NT2/D1 (cell line): ENCODE measurements around the gene PARP4.
"Not testable (repeated sequence)": the region's sequence is repeated elsewhere in the genome, so short reads cannot be mapped to it uniquely, and the experiment has no call there.

Experiments used
- DNase-seq: peaks from one replicate; pipeline ENCODE4 v3.0.0-alpha.2; 2011; ENCODE audit warnings: low read depth, low spot score
- H3K27me3 ChIP-seq: 2 replicates; pipeline ENCODE4 v1.6.0; 2011; ENCODE audit warnings: mild to moderate bottlenecking; ENCODE audit not compliant: insufficient read length, insufficient read depth
- H3K36me3 ChIP-seq: 2 replicates; pipeline ENCODE4 v1.6.1; 2011; ENCODE audit warnings: mild to moderate bottlenecking, low read length, mixed read lengths; ENCODE audit not compliant: insufficient read depth, insufficient read length
- H3K4me1 ChIP-seq: 2 replicates; pipeline ENCODE4 v1.5.1; 2011; ENCODE audit not compliant: insufficient read depth, insufficient read length
- H3K4me3 ChIP-seq: 2 replicates; pipeline ENCODE4 v1.5.1; 2011; ENCODE audit warnings: low read depth; ENCODE audit not compliant: insufficient read length
- H3K9ac ChIP-seq: 2 replicates; pipeline ENCODE4 v1.6.0; 2011; ENCODE audit warnings: low read depth; ENCODE audit not compliant: insufficient read length
- H3K9me3 ChIP-seq: 2 replicates; pipeline ENCODE4 v1.5.1; 2011; ENCODE audit warnings: mild to moderate bottlenecking, low read length; ENCODE audit not compliant: insufficient read depth
- SUZ12 ChIP-seq: IDR thresholded peaks from 2 replicates; pipeline ENCODE4 v1.6.1; 2011; ENCODE audit not compliant: insufficient read length, insufficient read depth; ENCODE audit errors: extremely low read depth
- YY1 ChIP-seq: IDR thresholded peaks from 2 replicates; pipeline ENCODE4 v1.6.1; 2011; ENCODE audit not compliant: insufficient read length, insufficient read depth
- ZNF274 ChIP-seq: IDR thresholded peaks from 2 replicates; pipeline ENCODE4 v1.6.1; 2011; ENCODE audit warnings: mild to moderate bottlenecking, low read depth, low read length

Gene PARP4

GRCh38 chr13:24407844-24408243 is 104.7 kb downstream of the PARP4 start:
- DNase-seq = no peak

GRCh38 chr13:24406524-24406923 is 106.1 kb downstream of the PARP4 start:
- Histone ChIP-seq H3K4me3 (no peak overlapping the region), H3K27me3 (no peaks in the 10 kb centered on the region), H3K4me1 (no peaks in the 10 kb centered on the region), H3K9ac (no peak overlapping the region), H3K9me3 (no peaks in the 10 kb centered on the region), H3K36me3 (no peaks in the 10 kb centered on the region)
- TF ChIP-seq YY1 = no peak
- no peak for TF ChIP-seq SUZ12
- TF ChIP-seq ZNF274 = no peak
- DNase-seq = no peak

More at GRCh38 chr13:24407844-24408243, 104.7 kb downstream of the PARP4 start:
- Histone ChIP-seq H3K9ac (no peak overlapping the region), H3K27me3 (no peaks in the 10 kb centered on the region), H3K36me3 (no peaks in the 10 kb centered on the region), H3K4me3 (no peak overlapping the region), H3K9me3 (no peaks in the 10 kb centered on the region), H3K4me1 (no peaks in the 10 kb centered on the region)
- TF ChIP-seq YY1 (no peak), ZNF274 (no peak), SUZ12 (no peak)

- Histone ChIP-seq H3K36me3 (no peaks in the 10 kb centered on the region), H3K4me3 (no peak overlapping the region), H3K4me1 (no peaks in the 10 kb centered on the region), H3K27me3 (no peaks in the 10 kb centered on the region), H3K9me3 (peaks cover 8% of the 10 kb centered on the region; the same call in 1 of the 2 replicates), H3K9ac (no peak overlapping the region)
- DNase-seq = no peak
- TF ChIP-seq SUZ12 (no peak), ZNF274 (no peak), YY1 (no peak)
These were observed 115.8 kb downstream of the PARP4 start for GRCh38 chr13:24396821-24397220.

- Histone ChIP-seq H3K27me3 (no peaks in the 10 kb centered on the region), H3K36me3 (no peaks in the 10 kb centered on the region), H3K9ac (no peak overlapping the region), H3K4me1 (no peaks in the 10 kb centered on the region), H3K4me3 (no peak overlapping the region), H3K9me3 (peaks cover 8% of the 10 kb centered on the region; the same call in 1 of the 2 replicates)
- DNase-seq = no peak
- TF ChIP-seq SUZ12 = no peak
- no peak for TF ChIP-seq YY1
- TF ChIP-seq ZNF274 = no peak
These were observed 119.6 kb downstream of the PARP4 start for GRCh38 chr13:24392972-24393371.

GRCh38 chr13:24391771-24392683 is 120.6 kb downstream of the PARP4 start:
- not testable (repeated sequence) for H3K9me3 ChIP-seq, H3K36me3 ChIP-seq, DNase-seq, H3K4me1 ChIP-seq, H3K9ac ChIP-seq, H3K4me3 ChIP-seq, H3K27me3 ChIP-seq

GRCh38 chr13:24390795-24391194 is 121.8 kb downstream of the PARP4 start:
- H3K4me1 ChIP-seq, H3K4me3 ChIP-seq, H3K36me3 ChIP-seq, H3K9ac ChIP-seq, H3K27me3 ChIP-seq, DNase-seq, H3K9me3 ChIP-seq: not testable (repeated sequence)

GRCh38 chr13:24389506-24389905 is 123.1 kb downstream of the PARP4 start:
- Histone ChIP-seq H3K9me3 (no peaks in the 10 kb centered on the region), H3K9ac (no peak overlapping the region), H3K4me1 (no peaks in the 10 kb centered on the region)

GRCh38 chr13:24388743-24389142 is 123.8 kb downstream of the PARP4 start:
- DNase-seq, H3K4me3 ChIP-seq, H3K9me3 ChIP-seq, H3K27me3 ChIP-seq, H3K4me1 ChIP-seq, H3K9ac ChIP-seq, H3K36me3 ChIP-seq: not testable (repeated sequence)

More at GRCh38 chr13:24389506-24389905, 123.1 kb downstream of the PARP4 start:
- Histone ChIP-seq H3K4me3 (no peak overlapping the region), H3K36me3 (no peaks in the 10 kb centered on the region), H3K27me3 (no peaks in the 10 kb centered on the region)
- TF ChIP-seq SUZ12 (no peak), YY1 (no peak), ZNF274 (no peak)
- no peak for DNase-seq
